ENCODE measurements around the gene DNAJB7.
"Not testable (repeated sequence)": the region's sequence is repeated elsewhere in the genome, so short reads cannot be mapped to it uniquely, and the experiment has no call there.

Gene DNAJB7

GRCh38 chr22:40862013-40862412, at the start of gene DNAJB7:
Gene DNAJB7, minus strand, starts transcription at chr22:40862113. Its CDS starts 119 bp downstream, at chr22:40861994.
- DNase-seq (ENCODE audit: low read depth in 2 of 2): no peak

- no peak for DNase-seq (ENCODE audit: low read depth in 2 of 2)
Observed at GRCh38 chr22:40908895-40909294, 47.0 kb upstream of the DNAJB7 start.

- DNase-seq (ENCODE audit: low read depth in 2 of 2): no peak
Observed at GRCh38 chr22:40904101-40904500, 42.2 kb upstream of the DNAJB7 start.

GRCh38 chr22:40898850-40899357, 37.0 kb upstream of the DNAJB7 start:
- DNase-seq (ENCODE audit: low read depth in 2 of 2): peak in 1 of 2 donors; percentile 4

GRCh38 chr22:40894417-40894816, 32.5 kb upstream of the DNAJB7 start:
- DNase-seq (ENCODE audit: low read depth in 2 of 2): no peak

GRCh38 chr22:40890881-40891280, 29.0 kb upstream of the DNAJB7 start:
- DNase-seq (ENCODE audit: low read depth in 2 of 2): no peak

- no peak for DNase-seq (ENCODE audit: low read depth in 2 of 2)
Observed at GRCh38 chr22:40889116-40889515, 27.2 kb upstream of the DNAJB7 start.

- no peak for DNase-seq (ENCODE audit: low read depth in 2 of 2)
Observed at GRCh38 chr22:40878922-40879321, 17.0 kb upstream of the DNAJB7 start.

- no peak for DNase-seq (ENCODE audit: low read depth in 2 of 2)
Observed at GRCh38 chr22:40877488-40877887, 15.6 kb upstream of the DNAJB7 start.

GRCh38 chr22:40876907-40877306, 15.0 kb upstream of the DNAJB7 start:
- no peak for DNase-seq (ENCODE audit: low read depth in 2 of 2)

GRCh38 chr22:40875111-40875510, 13.2 kb upstream of the DNAJB7 start:
- no peak for DNase-seq (ENCODE audit: low read depth in 2 of 2)

GRCh38 chr22:40874016-40874415, 12.1 kb upstream of the DNAJB7 start:
- DNase-seq (ENCODE audit: low read depth in 2 of 2): no peak

- not testable (repeated sequence) for DNase-seq (ENCODE audit: low read depth in 2 of 2)
Observed at GRCh38 chr22:40868379-40868778, 6.5 kb upstream of the DNAJB7 start.

GRCh38 chr22:40867109-40867508, 5.2 kb upstream of the DNAJB7 start:
- no peak for DNase-seq (ENCODE audit: low read depth in 2 of 2)

GRCh38 chr22:40862537-40862936, 624 bp upstream of the DNAJB7 start:
- no peak for DNase-seq (ENCODE audit: low read depth in 2 of 2)

- no peak for DNase-seq (ENCODE audit: low read depth in 2 of 2)
Observed at GRCh38 chr22:40857309-40857855, 4.5 kb downstream of the DNAJB7 start.

- peak; percentile 95 for DNase-seq (ENCODE audit: low read depth in 2 of 2)
Observed at GRCh38 chr22:40856513-40857308, 5.2 kb downstream of the DNAJB7 start, which contains the start of the genes ST13 and XPNPEP3. Gene ST13, minus strand, starts transcription at chr22:40856639. Its CDS starts 99 bp downstream, at chr22:40856540. Gene XPNPEP3, plus strand, starts transcription at chr22:40857148. Its CDS starts 34 bp downstream, at chr22:40857182.

GRCh38 chr22:40855979-40856512, 5.9 kb downstream of the DNAJB7 start:
- DNase-seq (ENCODE audit: low read depth in 2 of 2): no peak

- DNase-seq (ENCODE audit: low read depth in 2 of 2): no peak
Observed at GRCh38 chr22:40855071-40855978, 6.6 kb downstream of the DNAJB7 start.

- DNase-seq (ENCODE audit: low read depth in 2 of 2): no peak
Observed at GRCh38 chr22:40853961-40854360, 8.0 kb downstream of the DNAJB7 start.

GRCh38 chr22:40853333-40853732, 8.6 kb downstream of the DNAJB7 start:
- no peak for DNase-seq (ENCODE audit: low read depth in 2 of 2)

- DNase-seq (ENCODE audit: low read depth in 2 of 2): not testable (repeated sequence)
Observed at GRCh38 chr22:40845816-40846215, 16.1 kb downstream of the DNAJB7 start.
